PC-3 (cell line): ENCODE measurements around the gene CEP128.

Experiments used
- CTCF ChIP-seq: fragments of 300-600 bp; sonication (generic); conservative IDR thresholded peaks from 2 replicates; pipeline ENCODE4 v1.5.1; 2017; ENCODE audit warnings: antibody characterized with exemption, low read depth, mild to moderate bottlenecking, low read length
- EZH2phosphoT487 ChIP-seq: fragments of 300-600 bp; sonication (generic); IDR thresholded peaks from 2 replicates; pipeline ENCODE4 v1.6.1; 2018; ENCODE audit warnings: mild to moderate bottlenecking, antibody characterized with exemption, low read length, borderline replicate concordance

- no peak for TF ChIP-seq EZH2phosphoT487
- no peak for TF ChIP-seq CTCF
These were observed 303.6 kb downstream of the CEP128 start for GRCh38 chr14:80637756-80638619.
